Testis (tissue), 3 donors: Measurements from ENCODE around the gene GALR3. TPM values are rescaled to one million over a fixed set of nuclear protein-coding genes. Genes with fewer than 3 reads are reported as not detected.
A peak's percentile ranks its signal among the peaks of the same experiment; 100 is the strongest.

ENCODE experiments used
- DNase-seq: peaks from one replicate; pipeline ENCODE4 v3.0.0-alpha.2; 2019
- H3K27ac ChIP-seq, 2 donors: fragments of 200-600 bp; sonication (generic); one replicate each; pipeline ENCODE4 v1.5.1; 2019
- H3K27me3 ChIP-seq: fragments of 200-600 bp; sonication (generic); one replicate; pipeline ENCODE4 v1.5.1; 2019
- H3K36me3 ChIP-seq: fragments of 200-600 bp; sonication (generic); one replicate; pipeline ENCODE4 v1.5.1; 2017; ENCODE audit warnings: low read depth; ENCODE audit errors: missing control alignments
- H3K4me1 ChIP-seq: fragments of 200-600 bp; sonication (generic); one replicate; pipeline ENCODE4 v1.5.1; 2019
- H3K4me3 ChIP-seq, 2 donors: fragments of 200-600 bp; sonication (generic); one replicate each; pipeline ENCODE4 v1.5.1; 2017 to 2019
- H3K9me3 ChIP-seq: fragments of 200-600 bp; sonication (generic); one replicate; pipeline ENCODE4 v1.5.1; 2017
- POLR2A ChIP-seq: fragments of 450-650 bp; IDR thresholded peaks from one replicate; pipeline ENCODE4 v1.6.1; 2017; ENCODE audit warnings: antibody characterized with exemption, mild to moderate bottlenecking, moderate library complexity
- WGBS, 2 donors: methylation state at CpG; one replicate each; pipeline ENCODE4 v1.1.5; 2018; 5-methylcytosine and 5-hydroxymethylcytosine counted together
- intact Hi-C: fragments of 100-400 bp; cut with DNase I; formaldehyde crosslinking; loops from one replicate; pipeline ENCODE4 v1.15.1; 2023; ENCODE audit warnings: low total_unique reads
- polyA plus RNA-seq: library from polyadenylated mRNA; stranded (reverse); fragments of 350-450 nt; fragmentation: Illumina TruSeq; extraction: RNeasy Lipid Tissue Mini Kit (QIAGEN cat#74804); gene quantifications from one replicate; pipeline ENCODE4 v1.2.3, GENCODE V29; 2014; ENCODE audit warnings: low read depth, low replicate concordance; ENCODE audit not compliant: insufficient read depth
- total RNA-seq, 2 donors: library from RNA; depleted of rRNA; stranded (reverse); fragments of >200 nt; gene quantifications; one replicate each; pipeline ENCODE4 v1.2.3, GENCODE V29; 2016
- TF ChIP-seq, protein P1 (sequence below), 3 experiments: fragments of 450-650 bp in 2 of 3; fragments of 200-600 bp in 1 of 3; sonication (generic) in 1 of 3; IDR thresholded peaks; one replicate each; pipeline ENCODE4 v1.5.1; 2016 to 2019; ENCODE audit warnings: antibody characterized with exemption in 3 of 3, mild to moderate bottlenecking in 2 of 3, moderate library complexity in 1 of 3

GALR3 gene
- total and polyA plus RNA-seq, 3 donors from 2014 or later: 0.81 to 4.8 TPM; not detected in 1

DNA sequence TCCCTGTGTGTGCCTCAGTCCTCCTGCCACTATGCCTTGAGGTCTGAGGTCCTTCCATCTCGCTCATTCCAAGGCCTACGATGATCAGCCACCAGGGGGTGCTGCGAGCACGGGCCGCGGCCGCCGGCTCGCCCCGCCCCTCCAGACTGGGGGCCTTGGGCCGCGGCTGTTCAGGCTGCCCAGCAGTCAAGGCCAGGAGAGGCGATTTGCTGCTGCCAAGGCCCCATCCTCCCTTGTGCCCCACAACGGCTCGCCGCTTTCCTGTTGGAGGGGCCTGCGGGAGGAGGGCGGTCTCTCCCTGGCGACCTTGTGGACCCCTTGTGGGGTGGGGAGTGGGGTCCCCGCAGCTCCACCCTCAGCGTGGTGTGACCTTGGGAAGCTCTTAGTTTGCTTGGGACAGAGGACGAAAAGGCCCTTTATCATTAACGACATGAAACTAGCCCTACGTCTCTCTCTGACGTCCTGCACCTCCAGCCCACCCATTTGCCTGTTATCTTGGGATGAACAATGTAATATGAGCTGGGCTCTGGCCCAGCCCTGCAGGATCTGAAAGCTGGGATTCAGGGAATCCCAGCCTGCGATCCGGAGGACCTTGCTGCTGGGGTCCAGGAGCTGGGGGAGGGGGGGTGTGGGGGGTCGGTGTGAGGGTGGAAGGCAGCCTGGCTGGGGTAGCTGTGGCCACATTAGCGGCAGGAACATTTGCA lies 5.3 kb upstream of the GALR3 start:
- DNase-seq: peak; percentile 92
- Histone ChIP-seq H3K36me3 (no peaks in the 10 kb centered on the region), H3K9me3 (no peaks in the 10 kb centered on the region), H3K27me3 (no peaks in the 10 kb centered on the region), H3K4me1 (peaks cover 18% of the 10 kb centered on the region), H3K4me3 (peak overlapping the region; percentile 9 to 48), H3K27ac (peak overlapping the region; percentile 67 to 81)
- 1 to 3% methylated on average over 6 to 29 of the region's 29 CpGs for WGBS, 2 donors
- TF ChIP-seq, protein P1, sequence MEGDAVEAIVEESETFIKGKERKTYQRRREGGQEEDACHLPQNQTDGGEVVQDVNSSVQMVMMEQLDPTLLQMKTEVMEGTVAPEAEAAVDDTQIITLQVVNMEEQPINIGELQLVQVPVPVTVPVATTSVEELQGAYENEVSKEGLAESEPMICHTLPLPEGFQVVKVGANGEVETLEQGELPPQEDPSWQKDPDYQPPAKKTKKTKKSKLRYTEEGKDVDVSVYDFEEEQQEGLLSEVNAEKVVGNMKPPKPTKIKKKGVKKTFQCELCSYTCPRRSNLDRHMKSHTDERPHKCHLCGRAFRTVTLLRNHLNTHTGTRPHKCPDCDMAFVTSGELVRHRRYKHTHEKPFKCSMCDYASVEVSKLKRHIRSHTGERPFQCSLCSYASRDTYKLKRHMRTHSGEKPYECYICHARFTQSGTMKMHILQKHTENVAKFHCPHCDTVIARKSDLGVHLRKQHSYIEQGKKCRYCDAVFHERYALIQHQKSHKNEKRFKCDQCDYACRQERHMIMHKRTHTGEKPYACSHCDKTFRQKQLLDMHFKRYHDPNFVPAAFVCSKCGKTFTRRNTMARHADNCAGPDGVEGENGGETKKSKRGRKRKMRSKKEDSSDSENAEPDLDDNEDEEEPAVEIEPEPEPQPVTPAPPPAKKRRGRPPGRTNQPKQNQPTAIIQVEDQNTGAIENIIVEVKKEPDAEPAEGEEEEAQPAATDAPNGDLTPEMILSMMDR (IDR thresholded peaks at IDR 0.05): peak; percentile 95 to 99 (median 98)
- no peak for TF ChIP-seq POLR2A
- intact Hi-C loops: no loop called here

- peak overlapping the region; percentile 9 to 48 for H3K4me3 ChIP-seq
- peak overlapping the region; percentile 67 to 81 for H3K27ac ChIP-seq
- WGBS, 2 donors: 1% methylated on average over 57 of the region's 68 CpGs; no CpG with 5 or more reads in 1 of the 2 donors
- no peaks in the 10 kb centered on the region for H3K9me3 ChIP-seq
- peaks cover 18% of the 10 kb centered on the region for H3K4me1 ChIP-seq
- DNase-seq: peak; percentile 82
- H3K27me3 ChIP-seq: no peaks in the 10 kb centered on the region
- no peaks in the 10 kb centered on the region for H3K36me3 ChIP-seq
- intact Hi-C loops: no loop called here
- TF ChIP-seq, protein P1 (IDR thresholded peaks at IDR 0.05): peak; percentile 23 to 55 (median 23)
- no peak for TF ChIP-seq POLR2A
Observed at GRCh38 chr22:37818409-37819104, 4.6 kb upstream of the GALR3 start.

DNA sequence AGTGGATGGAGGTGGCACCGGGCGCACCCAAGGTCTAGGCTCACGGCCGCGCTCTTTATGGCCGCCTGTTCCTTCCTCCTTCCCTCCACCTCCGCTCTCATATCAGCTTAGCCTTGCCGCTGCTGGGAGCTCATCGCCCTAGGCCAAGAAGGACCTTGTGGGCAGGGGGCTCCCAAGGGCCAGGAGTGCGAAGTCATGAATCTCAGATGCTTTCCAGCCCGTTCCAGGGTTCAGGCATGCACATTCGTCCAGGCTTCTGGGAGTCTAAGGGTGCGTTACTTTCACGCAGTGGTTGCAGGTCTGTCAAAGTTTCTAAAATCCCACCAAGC lies 4.1 kb upstream of the GALR3 start:
- intact Hi-C loops: no loop called here
- peaks cover 18% of the 10 kb centered on the region for H3K4me1 ChIP-seq
- no peak for DNase-seq
- no peaks in the 10 kb centered on the region for H3K9me3 ChIP-seq
- TF ChIP-seq, protein P1 (IDR thresholded peaks at IDR 0.05): no peak
- no peak for TF ChIP-seq POLR2A
- H3K36me3 ChIP-seq: no peaks in the 10 kb centered on the region
- no peaks in the 10 kb centered on the region for H3K27me3 ChIP-seq
- peak overlapping the region; percentile 67 to 81 for H3K27ac ChIP-seq
- H3K4me3 ChIP-seq: peak overlapping the region in 1 of 2 donors; percentile 9
- WGBS, 2 donors: 14 to 33% methylated on average over 6 to 14 of the region's 14 CpGs

DNA sequence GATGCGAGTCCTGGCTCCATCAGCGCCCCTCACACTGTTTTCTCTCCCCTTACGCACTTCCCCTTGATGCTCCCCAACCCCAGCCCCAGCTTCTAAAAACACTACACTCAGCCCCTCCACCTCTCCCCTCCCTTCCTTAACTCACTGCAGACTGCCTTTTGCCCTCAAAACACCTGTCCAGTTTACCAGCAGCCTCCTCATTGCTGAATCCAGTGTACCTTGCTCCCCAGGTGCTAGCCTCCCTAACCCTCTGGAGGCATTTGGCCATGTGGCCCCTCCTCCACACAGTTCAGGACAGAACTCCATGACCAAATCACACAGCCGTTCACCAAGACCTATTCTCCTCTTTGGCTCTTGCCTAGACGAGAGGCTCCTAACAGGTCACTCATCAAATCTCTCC lies 2.8 kb upstream of the GALR3 start:
- H3K9me3 ChIP-seq: no peaks in the 10 kb centered on the region
- H3K27me3 ChIP-seq: no peaks in the 10 kb centered on the region
- TF ChIP-seq POLR2A: no peak
- TF ChIP-seq, protein P1 (IDR thresholded peaks at IDR 0.05): no peak
- 92 to 96% methylated on average over 5 of the region's 5 CpGs for WGBS, 2 donors
- intact Hi-C loops: no loop called here
- no peak overlapping the region for H3K27ac ChIP-seq
- peaks cover 18% of the 10 kb centered on the region for H3K4me1 ChIP-seq
- H3K4me3 ChIP-seq: no peak overlapping the region
- H3K36me3 ChIP-seq: no peaks in the 10 kb centered on the region
- no peak for DNase-seq
